RWPE2 (cell line): Measurements from ENCODE around the gene SLC9A9.

Experiments
- ATAC-seq: fragments of 200-7000 bp; cut with Tn5 transposase; 3 replicates; pipeline ENCODE4 v1.9.1; 2021; ENCODE audit warnings: low read depth
- DNase-seq: peaks from one replicate; pipeline ENCODE4 v3.0.0-alpha.2; 2020; ENCODE audit warnings: low spot score
- H3K27ac ChIP-seq: fragments of 450-650 bp; 2 replicates; pipeline ENCODE4 v1.5.1; 2017; ENCODE audit warnings: mild to moderate bottlenecking; ENCODE audit not compliant: poor library complexity, severe bottlenecking
- H3K27me3 ChIP-seq: fragments of 250-450 bp; sonication (Bioruptor Pico); 2 replicates; pipeline ENCODE4 v1.5.1; 2021; ENCODE audit warnings: mild to moderate bottlenecking, moderate library complexity; ENCODE audit not compliant: insufficient read depth, poor library complexity, severe bottlenecking
- H3K36me3 ChIP-seq: fragments of 250-450 bp; sonication (Bioruptor Pico); 2 replicates; pipeline ENCODE4 v1.5.1; 2020; ENCODE audit warnings: low read depth, mild to moderate bottlenecking, moderate library complexity
- H3K4me1 ChIP-seq: fragments of 250-450 bp; sonication (Bioruptor Pico); 2 replicates; pipeline ENCODE4 v1.5.1; 2021; ENCODE audit warnings: mild to moderate bottlenecking, moderate library complexity; ENCODE audit not compliant: insufficient read depth, poor library complexity, severe bottlenecking
- H3K4me3 ChIP-seq: fragments of 250-450 bp; sonication (Bioruptor Pico); 2 replicates; pipeline ENCODE4 v1.5.1; 2021; ENCODE audit warnings: mild to moderate bottlenecking, moderate library complexity; ENCODE audit not compliant: severe bottlenecking
- H3K9me3 ChIP-seq: fragments of 250-450 bp; sonication (Bioruptor Pico); 2 replicates; pipeline ENCODE4 v1.5.1; 2021; ENCODE audit warnings: mild to moderate bottlenecking, moderate library complexity; ENCODE audit not compliant: severe bottlenecking
- CTCF ChIP-seq: fragments of 450-650 bp; IDR thresholded peaks from one replicate; pipeline ENCODE4 v1.5.1; 2017; ENCODE audit warnings: mild to moderate bottlenecking, moderate library complexity; ENCODE audit not compliant: poor library complexity, severe bottlenecking

SLC9A9 gene

GRCh38 chr3:143362115-143362991, 485.9 kb downstream of the SLC9A9 start:
- no peak overlapping the region for H3K4me3 ChIP-seq
- ATAC-seq, result no peak

GRCh38 chr3:143361589-143361988, 486.7 kb downstream of the SLC9A9 start:
- DNase-seq (no peak), ATAC-seq (no peak)
- TF ChIP-seq CTCF, result no peak
- no peaks in the 10 kb centered on the region for H3K9me3 ChIP-seq
- no peak overlapping the region for H3K4me3 ChIP-seq
- no peak overlapping the region for H3K27ac ChIP-seq
- H3K36me3 ChIP-seq, result no peaks in the 10 kb centered on the region
- H3K27me3 ChIP-seq, result peaks cover 3% of the 10 kb centered on the region
- no peaks in the 10 kb centered on the region for H3K4me1 ChIP-seq

More at GRCh38 chr3:143362115-143362991, 485.9 kb downstream of the SLC9A9 start:
- no peak for TF ChIP-seq CTCF
- H3K27me3 ChIP-seq, result peaks cover 3% of the 10 kb centered on the region
- H3K9me3 ChIP-seq, result no peaks in the 10 kb centered on the region
- H3K36me3 ChIP-seq, result no peaks in the 10 kb centered on the region
- no peaks in the 10 kb centered on the region for H3K4me1 ChIP-seq
- no peak for DNase-seq
- no peak overlapping the region for H3K27ac ChIP-seq

GRCh38 chr3:143360244-143360643, 488.0 kb downstream of the SLC9A9 start:
- Histone ChIP-seq H3K4me3 (no peak overlapping the region), H3K36me3 (no peaks in the 10 kb centered on the region), H3K9me3 (no peaks in the 10 kb centered on the region), H3K27me3 (peaks cover 3% of the 10 kb centered on the region), H3K27ac (no peak overlapping the region), H3K4me1 (no peaks in the 10 kb centered on the region)
- DNase-seq (no peak), ATAC-seq (no peak)
- no peak for TF ChIP-seq CTCF

- ATAC-seq, result no peak
- peaks cover 3% of the 10 kb centered on the region for H3K27me3 ChIP-seq
- H3K9me3 ChIP-seq, result no peaks in the 10 kb centered on the region
- H3K27ac ChIP-seq, result no peak overlapping the region
- H3K36me3 ChIP-seq, result no peaks in the 10 kb centered on the region
- H3K4me3 ChIP-seq, result no peak overlapping the region
- no peak for DNase-seq
- TF ChIP-seq CTCF, result no peak
- no peaks in the 10 kb centered on the region for H3K4me1 ChIP-seq
These were observed 489.3 kb downstream of the SLC9A9 start for GRCh38 chr3:143358793-143359491.
